SK-N-SH (cell line): ENCODE measurements around the gene TAF6. TPM values are rescaled to one million over a fixed set of nuclear protein-coding genes. Genes with fewer than 3 reads are reported as not detected.

ENCODE experiments used
- CTCF ChIA-PET: fragments of 300-600, 350-600 bp; formaldehyde crosslinking; extraction: SDS; loops from one replicate; lab custom pipeline; 2021; lab: Yijun Ruan, JAX
- POLR2A ChIA-PET: fragments of 350-600 bp; sonication (Branson Sonifier 250); formaldehyde crosslinking; extraction: SDS; loops from one replicate; lab custom pipeline; 2020; ENCODE audit warnings: antibody characterized with exemption, inconsistent platforms; lab: Yijun Ruan, JAX
- DNase-seq: peaks from one replicate; pipeline ENCODE4 v3.0.0; 2012
- H2AFZ ChIP-seq: fragments of 200-600 bp; sonication (generic); 2 replicates; pipeline ENCODE4 v1.8.1; 2016; ENCODE audit warnings: antibody characterized with exemption, mild to moderate bottlenecking, low read depth
- H3F3A ChIP-seq: fragments of 200-600 bp; sonication (generic); replicated peaks from 2 replicates; pipeline ENCODE3; 2016; ENCODE audit warnings: antibody characterized with exemption, mild to moderate bottlenecking; ENCODE audit not compliant: insufficient read depth
- H3K27ac ChIP-seq, 2 experiments: fragments of 200-500 bp in 1 of 2; fragments of 200-600 bp in 1 of 2; sonication (Bioruptor generic) in 1 of 2; sonication (generic), shearing (Covaris generic) in 1 of 2; 2 replicates each; pipeline versions ENCODE4 v1.5.1 to v1.6.1; 2014 to 2016; ENCODE audit warnings: low read depth in 2 of 2, inconsistent platforms in 1 of 2, low read length in 1 of 2, mild to moderate bottlenecking in 1 of 2, mixed read lengths in 1 of 2
- H3K27me3 ChIP-seq: fragments of 200-600 bp; sonication (generic), shearing (Covaris generic); 2 replicates; pipeline ENCODE4 v1.6.1; 2016; ENCODE audit warnings: mixed run types; ENCODE audit not compliant: insufficient read depth
- H3K36me3 ChIP-seq, 2 experiments: fragments of 200-500 bp in 1 of 2; fragments of 200-600 bp in 1 of 2; sonication (Bioruptor generic) in 1 of 2; sonication (generic) in 1 of 2; replicated peaks in 1 of 2; 2 replicates each; pipeline versions ENCODE3 to v1.5.1; 2014 to 2016; ENCODE audit warnings: low read length in 1 of 2, mild to moderate bottlenecking in 1 of 2; ENCODE audit not compliant: insufficient read depth in 2 of 2, control insufficient read depth in 1 of 2
- H3K4me1 ChIP-seq, 2 experiments: fragments of 200-500 bp in 1 of 2; fragments of 200-600 bp in 1 of 2; sonication (Bioruptor generic) in 1 of 2; sonication (generic), shearing (Covaris generic) in 1 of 2; 2 replicates each; pipeline versions ENCODE4 v1.5.1 to v1.6.1; 2014 to 2016; ENCODE audit warnings: low read depth in 1 of 2, low read length in 1 of 2, mixed run types in 1 of 2; ENCODE audit not compliant: insufficient read depth in 2 of 2, control insufficient read depth in 1 of 2
- H3K4me2 ChIP-seq: fragments of 200-600 bp; sonication (generic), shearing (Covaris generic); 2 replicates; pipeline ENCODE4 v1.6.1; 2017; ENCODE audit warnings: mixed run types
- H3K4me3 ChIP-seq, 2 experiments: fragments of 200-500 bp in 1 of 2; fragments of 200-600 bp in 1 of 2; sonication (Bioruptor generic) in 1 of 2; sonication (generic), shearing (Covaris generic) in 1 of 2; 2 replicates each; pipeline versions ENCODE4 v1.5.1 to v1.8.1; 2014 to 2016; ENCODE audit warnings: low read depth in 2 of 2, inconsistent platforms in 1 of 2, low read length in 1 of 2, mild to moderate bottlenecking in 1 of 2, mixed read lengths in 1 of 2, moderate library complexity in 1 of 2
- H3K79me2 ChIP-seq: fragments of 200-600 bp; sonication (generic); 2 replicates; pipeline ENCODE4 v1.8.1; 2017; ENCODE audit warnings: mild to moderate bottlenecking; ENCODE audit not compliant: insufficient read depth
- H3K9ac ChIP-seq: fragments of 200-600 bp; sonication (generic); 2 replicates; pipeline ENCODE4 v1.6.1; 2017; ENCODE audit warnings: mixed run types
- H3K9me2 ChIP-seq: fragments of 200-600 bp; sonication (generic); 2 replicates; pipeline ENCODE4 v1.6.1; 2017; ENCODE audit warnings: mixed run types
- H3K9me3 ChIP-seq: fragments of 200-600 bp; sonication (generic); 2 replicates; pipeline ENCODE4 v1.6.1; 2017; ENCODE audit warnings: mixed run types, mild to moderate bottlenecking, moderate library complexity
- H4K20me1 ChIP-seq: fragments of 200-600 bp; sonication (generic); 2 replicates; pipeline ENCODE4 v1.6.1; 2017; ENCODE audit warnings: mild to moderate bottlenecking, mixed run types; ENCODE audit not compliant: insufficient read depth
- EP300 ChIP-seq, 2 experiments: IDR thresholded peaks; 2 replicates each; pipeline versions ENCODE4 v1.4.0 to v1.6.1; 2012; ENCODE audit warnings: borderline replicate concordance in 1 of 2, low read depth in 1 of 2, low read length in 1 of 2
- EZH2phosphoT487 ChIP-seq: fragments of 200-600 bp; sonication (generic); IDR thresholded peaks from 2 replicates; pipeline ENCODE4 v1.6.1; 2017; ENCODE audit warnings: low read depth, mixed run types, mild to moderate bottlenecking, antibody characterized with exemption, moderate library complexity, borderline replicate concordance
- FOXJ3 ChIP-seq: sonication (generic); formaldehyde crosslinking; IDR thresholded peaks from 2 replicates; pipeline ENCODE4 v1.5.1; 2020; ENCODE audit warnings: mild to moderate bottlenecking, missing genetic modification reagents
- GATA2 ChIP-seq: sonication (generic); formaldehyde crosslinking; IDR thresholded peaks from 2 replicates; pipeline ENCODE4 v1.5.0; 2020; ENCODE audit warnings: mild to moderate bottlenecking, missing genetic modification reagents
- MEF2A ChIP-seq: IDR thresholded peaks from 2 replicates; pipeline ENCODE4 v1.4.0; 2012; ENCODE audit warnings: low read depth, borderline replicate concordance
- NRF1 ChIP-seq: IDR thresholded peaks from 2 replicates; pipeline ENCODE4 v1.6.1; 2012; ENCODE audit warnings: low read depth, mild to moderate bottlenecking, low read length
- RAD21 ChIP-seq: IDR thresholded peaks from 2 replicates; pipeline ENCODE4 v1.6.1; 2012; ENCODE audit warnings: mild to moderate bottlenecking, low read length
- RCOR1 ChIP-seq: fragments of 150-350 bp; IDR thresholded peaks from 2 replicates; pipeline ENCODE4 v1.6.1; 2017; ENCODE audit warnings: antibody characterized with exemption, low read length
- RXRA ChIP-seq: IDR thresholded peaks from 2 replicates; pipeline ENCODE4 v1.4.0; 2012; ENCODE audit warnings: low read depth, mild to moderate bottlenecking, borderline replicate concordance
- TAF1 ChIP-seq: IDR thresholded peaks from 2 replicates; pipeline ENCODE4 v1.6.1; 2012; ENCODE audit warnings: low read depth, mild to moderate bottlenecking, low read length, moderate library complexity, borderline replicate concordance
- USF2 ChIP-seq: fragments of 150-350 bp; IDR thresholded peaks from 2 replicates; pipeline ENCODE4 v1.6.1; 2017; ENCODE audit warnings: antibody characterized with exemption, low read length, low read depth, borderline replicate concordance
- YY1 ChIP-seq: IDR thresholded peaks from 2 replicates; pipeline ENCODE4 v1.4.0; 2012; ENCODE audit warnings: low read depth, mild to moderate bottlenecking
- WGBS: methylation state at CpG from one replicate; pipeline ENCODE4 v1.1.6; 2017; ENCODE audit warnings: low lambda C conversion rate; 5-methylcytosine and 5-hydroxymethylcytosine counted together
- polyA plus RNA-seq, 3 experiments: library from polyadenylated mRNA; depleted of rRNA; stranded (reverse); fragments of >200 nt; gene quantifications; 2 replicates each; pipeline ENCODE4 v1.2.3, GENCODE V29; 2012
- TF ChIP-seq, protein P1 (sequence below): IDR thresholded peaks from 2 replicates; pipeline ENCODE4 v1.4.0; 2012; ENCODE audit warnings: low read depth, borderline replicate concordance
- TF ChIP-seq, protein P2 (sequence below): fragments of 150-350 bp; IDR thresholded peaks from 2 replicates; pipeline ENCODE4 v1.6.1; 2016; ENCODE audit warnings: mild to moderate bottlenecking, low read depth, low read length
- TF ChIP-seq, protein P3 (sequence below): IDR thresholded peaks from 2 replicates; pipeline ENCODE4; 2012
- TF ChIP-seq, protein P4 (sequence below): fragments of 200-600 bp; sonication (generic); IDR thresholded peaks from 2 replicates; pipeline ENCODE4 v1.6.1; 2017; ENCODE audit warnings: antibody characterized with exemption, mild to moderate bottlenecking, moderate library complexity

Gene TAF6
- polyA plus RNA-seq, 1 of the 3 experiments (the other 2 are of a cell fraction): 70.5 TPM

DNA sequence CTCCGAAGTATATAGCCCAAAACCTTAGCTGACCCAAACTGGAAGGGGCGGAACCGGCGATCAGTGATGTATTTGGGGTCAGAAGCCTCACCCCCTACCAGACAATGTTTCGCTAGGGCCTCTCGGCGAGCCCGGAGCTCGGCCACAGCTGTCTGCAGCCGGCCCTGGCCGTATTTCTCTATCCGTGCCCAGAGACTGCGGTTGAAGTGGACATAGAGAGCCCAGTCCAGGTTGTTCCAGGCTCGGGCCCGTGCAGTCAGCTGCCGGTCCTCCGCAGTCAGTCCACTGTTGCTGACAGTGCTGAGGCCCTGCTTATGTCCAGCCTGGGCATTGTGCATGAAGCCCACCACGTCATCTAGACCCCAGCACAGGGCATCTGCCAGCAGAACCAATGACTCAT, 40.9 kb upstream of the TAF6 start:
- H3K27ac ChIP-seq: no peak overlapping the region
- H4K20me1 ChIP-seq: peaks cover 20% of the 10 kb centered on the region
- 97% methylated on average over 15 of the region's 18 CpGs for WGBS
- H3K9me2 ChIP-seq: no peaks in the 10 kb centered on the region
- no peak overlapping the region for H3K9ac ChIP-seq
- POLR2A ChIA-PET: interaction anchor here (4.3 kb wide), 1 partner anchor 12 kb away, joined by 25 read pairs; the partner anchor contains the start of gene LAMTOR4
- H3K4me1 ChIP-seq: peaks cover 11 to 19% of the 10 kb centered on the region in 2 experiments; a peak in 2 of 4 replicates
- no peaks in the 10 kb centered on the region for H3F3A ChIP-seq
- CTCF ChIA-PET: interaction anchor here (0.6 to 3.2 kb wide), 8 partner anchors 8 to 1991 kb away, joined by 3 to 16 read pairs (median 4); partner anchors contain the start of genes GAL3ST4, GPC2 and STAG3
- no peak overlapping the region for H3K4me3 ChIP-seq
- DNase-seq: no peak
- peaks cover 35% of the 10 kb centered on the region for H3K79me2 ChIP-seq
- H3K36me3 ChIP-seq: peaks cover 18 to 20% of the 10 kb centered on the region in 2 experiments
- no peaks in the 10 kb centered on the region for H3K9me3 ChIP-seq
- H2AFZ ChIP-seq: no peak overlapping the region
- no peak for TF ChIP-seq TAF1
- TF ChIP-seq MEF2A: no peak
- TF ChIP-seq YY1: no peak
- no peak for TF ChIP-seq FOXJ3
- no peak for TF ChIP-seq EZH2phosphoT487
- TF ChIP-seq, protein P1, sequence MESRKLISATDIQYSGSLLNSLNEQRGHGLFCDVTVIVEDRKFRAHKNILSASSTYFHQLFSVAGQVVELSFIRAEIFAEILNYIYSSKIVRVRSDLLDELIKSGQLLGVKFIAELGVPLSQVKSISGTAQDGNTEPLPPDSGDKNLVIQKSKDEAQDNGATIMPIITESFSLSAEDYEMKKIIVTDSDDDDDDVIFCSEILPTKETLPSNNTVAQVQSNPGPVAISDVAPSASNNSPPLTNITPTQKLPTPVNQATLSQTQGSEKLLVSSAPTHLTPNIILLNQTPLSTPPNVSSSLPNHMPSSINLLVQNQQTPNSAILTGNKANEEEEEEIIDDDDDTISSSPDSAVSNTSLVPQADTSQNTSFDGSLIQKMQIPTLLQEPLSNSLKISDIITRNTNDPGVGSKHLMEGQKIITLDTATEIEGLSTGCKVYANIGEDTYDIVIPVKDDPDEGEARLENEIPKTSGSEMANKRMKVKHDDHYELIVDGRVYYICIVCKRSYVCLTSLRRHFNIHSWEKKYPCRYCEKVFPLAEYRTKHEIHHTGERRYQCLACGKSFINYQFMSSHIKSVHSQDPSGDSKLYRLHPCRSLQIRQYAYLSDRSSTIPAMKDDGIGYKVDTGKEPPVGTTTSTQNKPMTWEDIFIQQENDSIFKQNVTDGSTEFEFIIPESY: no peak
- no peaks in the 10 kb centered on the region for H3K27me3 ChIP-seq
- no peak overlapping the region for H3K4me2 ChIP-seq

DNA sequence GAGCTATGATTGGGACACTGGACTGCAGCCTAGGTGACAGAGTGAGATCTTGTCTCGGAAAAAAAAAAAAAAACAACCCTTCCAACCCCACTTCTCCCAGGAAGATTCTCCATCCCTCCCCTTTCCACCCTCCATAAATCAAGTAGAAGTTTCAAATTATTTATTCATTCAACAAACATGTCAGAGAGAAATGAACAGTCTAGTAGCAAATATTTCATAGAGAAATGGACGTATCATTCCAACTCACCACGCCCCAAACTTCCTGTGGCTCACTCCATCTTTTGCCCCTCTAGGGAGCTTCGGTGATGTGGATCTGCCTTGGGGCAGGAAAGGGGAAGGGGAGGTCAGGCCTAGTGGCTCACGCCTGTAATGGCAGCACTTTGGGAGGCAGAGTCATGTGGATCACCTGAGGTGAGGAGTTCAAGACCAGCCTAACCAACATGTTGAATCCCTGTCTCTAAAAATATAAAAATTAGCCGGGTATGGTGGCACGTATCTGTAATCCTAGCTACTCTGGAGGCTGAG, 40.0 kb upstream of the TAF6 start:
- Histone ChIP-seq H3K9me3 (no peaks in the 10 kb centered on the region), H3K9ac (peak overlapping the region; percentile 85), H3K36me3 (peaks cover 21 to 28% of the 10 kb centered on the region in 2 experiments), H2AFZ (peak overlapping the region; percentile 83), H3K4me3 (peak overlapping the region; percentile 87 to 93), H3K79me2 (peaks cover 40% of the 10 kb centered on the region), H3K27me3 (no peaks in the 10 kb centered on the region), H3F3A (peaks cover 5% of the 10 kb centered on the region), H3K27ac (peak overlapping the region; percentile 36 to 62; a peak in 3 of 4 replicates), H3K4me1 (peaks cover 11 to 19% of the 10 kb centered on the region in 2 experiments; a peak in 2 of 4 replicates), H4K20me1 (peaks cover 20% of the 10 kb centered on the region), H3K4me2 (peak overlapping the region; percentile 100), H3K9me2 (no peaks in the 10 kb centered on the region)
- POLR2A ChIA-PET: interaction anchor here (0.6 to 4.3 kb wide), 2 partner anchors 9 to 11 kb away, joined by 4 to 25 read pairs; partner anchors contain the start of genes GAL3ST4 and LAMTOR4
- DNase-seq: peak; percentile 39
- CTCF ChIA-PET: interaction anchor here (0.7 to 3.2 kb wide), 8 partner anchors 9 to 77 kb away, joined by 3 to 16 read pairs (median 4); partner anchors contain the start of genes GAL3ST4, GPC2, LAMTOR4 and STAG3
- WGBS: 87% methylated on average over 7 of the region's 7 CpGs
- no peak for TF ChIP-seq RAD21
- TF ChIP-seq, protein P2, sequence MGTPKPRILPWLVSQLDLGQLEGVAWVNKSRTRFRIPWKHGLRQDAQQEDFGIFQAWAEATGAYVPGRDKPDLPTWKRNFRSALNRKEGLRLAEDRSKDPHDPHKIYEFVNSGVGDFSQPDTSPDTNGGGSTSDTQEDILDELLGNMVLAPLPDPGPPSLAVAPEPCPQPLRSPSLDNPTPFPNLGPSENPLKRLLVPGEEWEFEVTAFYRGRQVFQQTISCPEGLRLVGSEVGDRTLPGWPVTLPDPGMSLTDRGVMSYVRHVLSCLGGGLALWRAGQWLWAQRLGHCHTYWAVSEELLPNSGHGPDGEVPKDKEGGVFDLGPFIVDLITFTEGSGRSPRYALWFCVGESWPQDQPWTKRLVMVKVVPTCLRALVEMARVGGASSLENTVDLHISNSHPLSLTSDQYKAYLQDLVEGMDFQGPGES: no peak
- TF ChIP-seq RXRA: no peak
- no peak for TF ChIP-seq MEF2A
- no peak for TF ChIP-seq USF2
- no peak for TF ChIP-seq EP300 (IDR thresholded peaks at IDR 0.05; ENCODE audit: borderline replicate concordance in 1 of 2, low read depth in 1 of 2, low read length in 1 of 2)
- TF ChIP-seq NRF1: no peak
- no peak for TF ChIP-seq RCOR1
- no peak for TF ChIP-seq GATA2 (CRISPR knock-in tag)
- TF ChIP-seq YY1: no peak
- TF ChIP-seq, protein P3, sequence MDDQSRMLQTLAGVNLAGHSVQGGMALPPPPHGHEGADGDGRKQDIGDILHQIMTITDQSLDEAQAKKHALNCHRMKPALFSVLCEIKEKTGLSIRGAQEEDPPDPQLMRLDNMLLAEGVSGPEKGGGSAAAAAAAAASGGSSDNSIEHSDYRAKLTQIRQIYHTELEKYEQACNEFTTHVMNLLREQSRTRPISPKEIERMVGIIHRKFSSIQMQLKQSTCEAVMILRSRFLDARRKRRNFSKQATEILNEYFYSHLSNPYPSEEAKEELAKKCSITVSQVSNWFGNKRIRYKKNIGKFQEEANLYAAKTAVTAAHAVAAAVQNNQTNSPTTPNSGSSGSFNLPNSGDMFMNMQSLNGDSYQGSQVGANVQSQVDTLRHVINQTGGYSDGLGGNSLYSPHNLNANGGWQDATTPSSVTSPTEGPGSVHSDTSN: no peak
- TF ChIP-seq, protein P4, sequence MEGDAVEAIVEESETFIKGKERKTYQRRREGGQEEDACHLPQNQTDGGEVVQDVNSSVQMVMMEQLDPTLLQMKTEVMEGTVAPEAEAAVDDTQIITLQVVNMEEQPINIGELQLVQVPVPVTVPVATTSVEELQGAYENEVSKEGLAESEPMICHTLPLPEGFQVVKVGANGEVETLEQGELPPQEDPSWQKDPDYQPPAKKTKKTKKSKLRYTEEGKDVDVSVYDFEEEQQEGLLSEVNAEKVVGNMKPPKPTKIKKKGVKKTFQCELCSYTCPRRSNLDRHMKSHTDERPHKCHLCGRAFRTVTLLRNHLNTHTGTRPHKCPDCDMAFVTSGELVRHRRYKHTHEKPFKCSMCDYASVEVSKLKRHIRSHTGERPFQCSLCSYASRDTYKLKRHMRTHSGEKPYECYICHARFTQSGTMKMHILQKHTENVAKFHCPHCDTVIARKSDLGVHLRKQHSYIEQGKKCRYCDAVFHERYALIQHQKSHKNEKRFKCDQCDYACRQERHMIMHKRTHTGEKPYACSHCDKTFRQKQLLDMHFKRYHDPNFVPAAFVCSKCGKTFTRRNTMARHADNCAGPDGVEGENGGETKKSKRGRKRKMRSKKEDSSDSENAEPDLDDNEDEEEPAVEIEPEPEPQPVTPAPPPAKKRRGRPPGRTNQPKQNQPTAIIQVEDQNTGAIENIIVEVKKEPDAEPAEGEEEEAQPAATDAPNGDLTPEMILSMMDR: no peak
